ENCODE measurements around the gene LAMTOR1. TPM values are rescaled to one million over a fixed set of nuclear protein-coding genes. Genes with fewer than 3 reads are reported as not detected.

LAMTOR1 gene
- total RNA-seq, 1 experiment from 2014 or later = 96.3 TPM

- H2BK20ac ChIP-seq (ENCODE audit: low read depth, low read length, poor library complexity, severe bottlenecking) = no peak overlapping the region
- H4K91ac ChIP-seq (ENCODE audit: insufficient read length, low read depth, low read length) = no peak overlapping the region
- H3K27me3 Mint-ChIP-seq (ENCODE audit: low read depth) = no peaks in the 10 kb centered on the region; the same call in 1 of the 2 replicates
- H3K9ac ChIP-seq (ENCODE audit: extremely low read depth, insufficient read length, low read length) = no peak overlapping the region
- H2AFZ ChIP-seq (ENCODE audit: low read length) = no peak overlapping the region
- peaks cover 7% of the 10 kb centered on the region for H3K23me2 ChIP-seq (ENCODE audit: insufficient read length, low read depth, low read length, poor library complexity, severe bottlenecking)
- H2BK15ac ChIP-seq (ENCODE audit: low read depth, low read length) = no peak overlapping the region
- H3K79me2 ChIP-seq (ENCODE audit: insufficient read depth, low read length) = peaks cover 22% of the 10 kb centered on the region
- H3K27ac ChIP-seq (ENCODE audit: insufficient read length, low read depth, low read length) = no peak overlapping the region
- H3K27ac Mint-ChIP-seq = peak overlapping the region in 2 of 3 experiments; percentile 85 to 86; a peak in 4 of 7 replicates
- H2BK5ac ChIP-seq (ENCODE audit: insufficient read length, low read length) = no peak overlapping the region
- no peaks in the 10 kb centered on the region for H3K9me3 ChIP-seq (ENCODE audit: control insufficient read depth, low read depth, low read length)
- H3K4ac ChIP-seq (ENCODE audit: low read depth, low read length) = no peak overlapping the region
- H3K4me1 ChIP-seq (ENCODE audit: insufficient read depth, low read length) = peaks cover 5% of the 10 kb centered on the region; the same call in 1 of the 2 replicates
- H3K23ac ChIP-seq (ENCODE audit: insufficient read length, low read depth, low read length) = no peak overlapping the region
- H3K14ac ChIP-seq (ENCODE audit: insufficient read depth, low read length) = no peak overlapping the region
- H3K79me1 ChIP-seq (ENCODE audit: insufficient read depth, low read depth, low read length, poor library complexity, severe bottlenecking) = no peaks in the 10 kb centered on the region
- no peak overlapping the region for H4K8ac ChIP-seq (replicated peaks; ENCODE audit: insufficient read length, low read depth, low read length)
- no peaks in the 10 kb centered on the region for H3K27me3 ChIP-seq (ENCODE audit: insufficient read depth, low read length)
- no CpG with 5 or more reads among the region's 4 CpGs for WGBS (ENCODE audit: extremely low coverage, insufficient read length, low lambda C conversion rate)
- peaks cover 33 to 49% of the 10 kb centered on the region in 2 experiments for H3K4me1 Mint-ChIP-seq
- no peak overlapping the region for H3K56ac ChIP-seq (ENCODE audit: insufficient read length, low read depth, low read length)
- no peak overlapping the region for H4K5ac ChIP-seq (ENCODE audit: insufficient read length, low read depth, low read length)
- no peak overlapping the region for H2AK5ac ChIP-seq (ENCODE audit: insufficient read length, low read length)
- H4K20me1 ChIP-seq (ENCODE audit: control insufficient read depth, insufficient read depth, insufficient read length) = no peaks in the 10 kb centered on the region
- H3K4me3 Mint-ChIP-seq = no peak overlapping the region
- H3K4me2 ChIP-seq (ENCODE audit: insufficient read depth, insufficient read length, low read length) = no peak overlapping the region
- H3K18ac ChIP-seq (ENCODE audit: insufficient read length, low read depth, low read length) = no peak overlapping the region
- H3T11ph ChIP-seq (ENCODE audit: low read length) = no peak overlapping the region
- TF ChIP-seq CTCF (conservative IDR thresholded peaks at IDR 0.05) = no peak
- no peaks in the 10 kb centered on the region for H3K9me3 Mint-ChIP-seq
- no peak overlapping the region for H2BK12ac ChIP-seq (ENCODE audit: insufficient read length, low read depth, low read length)
- H3K36me3 Mint-ChIP-seq (ENCODE audit: insufficient read depth in 1 of 3, low read depth in 3 of 3) = peaks cover 1 to 20% (median 14%) of the 10 kb centered on the region in 3 experiments
- DNase-seq = no peak
- no peak overlapping the region for H2BK120ac ChIP-seq (ENCODE audit: low read depth, low read length, poor library complexity, severe bottlenecking)
Observed at GRCh38 chr11:72075756-72076155, 27.3 kb downstream of the LAMTOR1 start.

Measured in H9 (cell line).